IMR-90 (cell line): Measurements from ENCODE around the gene FGR. TPM values are rescaled to one million over a fixed set of nuclear protein-coding genes. Genes with fewer than 3 reads are reported as not detected.
A peak's percentile ranks its signal among the peaks of the same experiment; 100 is the strongest.

Source experiments
- ATAC-seq: fragments of 200-7000 bp; cut with Tn5 transposase; 2 replicates; pipeline ENCODE4 v1.9.1; 2020; ENCODE audit warnings: low read depth, mild to moderate bottlenecking, moderate library complexity
- Bru-seq: library from RNA; stranded (reverse); fragments of 400-500 nt; gene quantifications from one replicate; lab custom pipeline; 2021; lab: Mats Ljungman, UMichigan
- BruChase-seq, 2 experiments: library from RNA; stranded (reverse); fragments of 400-500 nt; gene quantifications; one replicate each; lab custom pipeline; 2021; lab: Mats Ljungman, UMichigan
- BruUV-seq: library from RNA; stranded (reverse); fragments of 400-500 nt; replicated peaks from 2 replicates; lab custom pipeline; 2021; lab: Mats Ljungman, UMichigan
- CTCF ChIA-PET: fragments of 300-600 bp; formaldehyde crosslinking; extraction: SDS; loops from one replicate; lab custom pipeline; 2021; ENCODE audit warnings: antibody characterized with exemption; lab: Yijun Ruan, JAX
- POLR2A ChIA-PET: fragments of 300-600 bp; sonication (Branson Sonifier 250); formaldehyde crosslinking; loops from one replicate; lab custom pipeline; 2022; ENCODE audit warnings: antibody characterized with exemption; ENCODE audit not compliant: unreplicated experiment; lab: Charles Lee
- DNase-seq: peaks from one replicate; pipeline ENCODE4 v3.0.0; 2013
- H2AFZ ChIP-seq: replicated peaks from 2 replicates; pipeline ENCODE3; 2013; ENCODE audit warnings: low read length, mild to moderate bottlenecking; ENCODE audit not compliant: poor library complexity
- H2AK5ac ChIP-seq: 2 replicates; pipeline ENCODE4 v1.6.1; 2013; ENCODE audit warnings: low read depth, low read length, inconsistent platforms
- H2AK9ac ChIP-seq: replicated peaks from 2 replicates; pipeline ENCODE3; 2013; ENCODE audit warnings: mild to moderate bottlenecking, low read depth, low read length, moderate library complexity; ENCODE audit not compliant: poor library complexity
- H2BK120ac ChIP-seq: 2 replicates; pipeline ENCODE4 v1.6.1; 2013; ENCODE audit warnings: low read depth, low read length, inconsistent platforms
- H2BK15ac ChIP-seq: 3 replicates; pipeline ENCODE4 v1.6.1; 2013; ENCODE audit warnings: low read depth, low read length, inconsistent platforms
- H2BK20ac ChIP-seq: 2 replicates; pipeline ENCODE4 v1.6.1; 2013; ENCODE audit warnings: low read depth, mild to moderate bottlenecking, inconsistent platforms, low read length, moderate library complexity
- H2BK5ac ChIP-seq: 2 replicates; pipeline ENCODE4 v1.6.1; 2013; ENCODE audit warnings: mild to moderate bottlenecking, low read depth, low read length, inconsistent platforms; ENCODE audit not compliant: poor library complexity, severe bottlenecking
- H3K14ac ChIP-seq: replicated peaks from 2 replicates; pipeline ENCODE4 v1.6.1; 2013; ENCODE audit warnings: low read depth, low read length, inconsistent platforms
- H3K18ac ChIP-seq: 2 replicates; pipeline ENCODE4 v1.6.1; 2013; ENCODE audit warnings: low read depth, low read length, control low read depth
- H3K23ac ChIP-seq: 2 replicates; pipeline ENCODE4 v1.6.1; 2013; ENCODE audit warnings: low read depth, low read length, inconsistent platforms
- H3K27ac ChIP-seq: 2 replicates; pipeline ENCODE4 v1.5.1; 2013; ENCODE audit warnings: mild to moderate bottlenecking, control low read depth, low read length; ENCODE audit not compliant: insufficient read depth
- H3K27me3 ChIP-seq: 2 replicates; pipeline ENCODE4 v1.6.1; 2013; ENCODE audit warnings: low read length; ENCODE audit not compliant: control insufficient read depth, insufficient read depth
- H3K36me3 ChIP-seq: 2 replicates; pipeline ENCODE4 v1.6.1; 2013; ENCODE audit warnings: low read length, mixed read lengths; ENCODE audit not compliant: control insufficient read depth, insufficient read depth
- H3K4ac ChIP-seq: 2 replicates; pipeline ENCODE4 v1.6.1; 2013; ENCODE audit warnings: low read depth, low read length, inconsistent platforms
- H3K4me1 ChIP-seq: 2 replicates; pipeline ENCODE4 v1.6.1; 2013; ENCODE audit warnings: low read length, mixed read lengths; ENCODE audit not compliant: control insufficient read depth, insufficient read depth
- H3K4me2 ChIP-seq: 2 replicates; pipeline ENCODE4 v1.6.1; 2013; ENCODE audit warnings: low read depth, mild to moderate bottlenecking, control low read depth, low read length, moderate library complexity
- H3K4me3 ChIP-seq: 2 replicates; pipeline ENCODE4 v1.5.1; 2013; ENCODE audit warnings: low read depth, mild to moderate bottlenecking, control low read depth, low read length, moderate library complexity; ENCODE audit not compliant: insufficient read depth
- H3K56ac ChIP-seq: 2 replicates; pipeline ENCODE4 v1.6.1; 2013; ENCODE audit warnings: low read length, inconsistent platforms; ENCODE audit not compliant: insufficient read depth; ENCODE audit errors: extremely low read depth
- H3K79me1 ChIP-seq, 2 experiments: 2 replicates each; pipeline ENCODE4 v1.6.1; 2013; ENCODE audit warnings: low read length in 2 of 2, inconsistent platforms in 1 of 2, low read depth in 1 of 2
- H3K9ac ChIP-seq: 2 replicates; pipeline ENCODE4 v1.6.1; 2013; ENCODE audit warnings: low read depth, low read length, control low read depth
- H3K9me1 ChIP-seq: 2 replicates; pipeline ENCODE4 v1.6.1; 2013; ENCODE audit warnings: low read length, inconsistent platforms; ENCODE audit not compliant: insufficient read depth
- H3K9me3 ChIP-seq: 2 replicates; pipeline ENCODE4 v1.6.1; 2013; ENCODE audit warnings: low read length; ENCODE audit not compliant: control insufficient read depth, insufficient read depth
- H4K20me1 ChIP-seq: 2 replicates; pipeline ENCODE4 v1.6.1; 2013; ENCODE audit warnings: low read length, inconsistent platforms; ENCODE audit not compliant: insufficient read depth
- H4K5ac ChIP-seq: 2 replicates; pipeline ENCODE4 v1.6.1; 2013; ENCODE audit warnings: mild to moderate bottlenecking, low read depth, low read length, control low read depth
- H4K8ac ChIP-seq, 2 experiments: 2 replicates each; pipeline ENCODE4 v1.6.1; 2013; ENCODE audit warnings: low read depth in 2 of 2, low read length in 2 of 2, control low read depth in 1 of 2, inconsistent platforms in 1 of 2
- H4K91ac ChIP-seq: 2 replicates; pipeline ENCODE4 v1.6.1; 2013; ENCODE audit warnings: low read depth, low read length, inconsistent platforms; ENCODE audit not compliant: insufficient read depth
- BHLHE40 ChIP-seq: fragments of 150-350 bp; IDR thresholded peaks from 2 replicates; pipeline ENCODE4 v1.6.1; 2016; ENCODE audit warnings: mild to moderate bottlenecking, low read depth, low read length
- CEBPB ChIP-seq: IDR thresholded peaks from 2 replicates; pipeline ENCODE4 v1.6.1; 2012; ENCODE audit warnings: low read depth, low read length, improper control_type of control experiment
- CHD1 ChIP-seq: IDR thresholded peaks from 2 replicates; pipeline ENCODE4 v1.6.1; 2012; ENCODE audit warnings: low read depth, low read length, improper control_type of control experiment
- FOS ChIP-seq: fragments of 150-350 bp; IDR thresholded peaks from 2 replicates; pipeline ENCODE4 v1.6.1; 2016; ENCODE audit warnings: low read depth, low read length
- MAFK ChIP-seq: IDR thresholded peaks from 2 replicates; pipeline ENCODE4 v1.6.1; 2012; ENCODE audit warnings: low read depth, low read length, improper control_type of control experiment
- MAZ ChIP-seq: IDR thresholded peaks from 2 replicates; pipeline ENCODE4 v1.6.1; 2012; ENCODE audit warnings: low read depth, mild to moderate bottlenecking, low read length, improper control_type of control experiment, moderate library complexity, borderline replicate concordance
- MXI1 ChIP-seq: IDR thresholded peaks from 2 replicates; pipeline ENCODE4 v1.6.1; 2012; ENCODE audit warnings: low read depth, mild to moderate bottlenecking, low read length, moderate library complexity, borderline replicate concordance
- NFE2L2 ChIP-seq: fragments of 150-350 bp; IDR thresholded peaks from 2 replicates; pipeline ENCODE4 v1.6.1; 2016; ENCODE audit warnings: low read depth, mild to moderate bottlenecking, low read length
- POLR2A ChIP-seq: IDR thresholded peaks from 2 replicates; pipeline ENCODE4 v1.6.1; 2012; ENCODE audit warnings: mild to moderate bottlenecking, low read depth, low read length
- RAD21 ChIP-seq: IDR thresholded peaks from 2 replicates; pipeline ENCODE4 v1.6.1; 2012; ENCODE audit warnings: low read length, improper control_type of control experiment
- RCOR1 ChIP-seq: IDR thresholded peaks from 2 replicates; pipeline ENCODE4 v1.6.1; 2012; ENCODE audit warnings: mild to moderate bottlenecking, low read length, improper control_type of control experiment; ENCODE audit not compliant: insufficient replicate concordance
- RFX5 ChIP-seq: IDR thresholded peaks from 2 replicates; pipeline ENCODE4 v1.8.0; 2012; ENCODE audit warnings: low read depth, mild to moderate bottlenecking, low read length, moderate library complexity
- SMC3 ChIP-seq: fragments of 150-350 bp; IDR thresholded peaks from 2 replicates; pipeline ENCODE4 v1.6.1; 2016; ENCODE audit warnings: low read depth, mild to moderate bottlenecking, antibody characterized with exemption, low read length, moderate library complexity
- WGBS, 2 experiments: methylation state at CpG; one replicate each; pipeline versions ENCODE4 v1.1.5 to v1.1.7; 2013; ENCODE audit warnings: missing lambda C conversion rate in 2 of 2; ENCODE audit not compliant: insufficient read length in 1 of 2; ENCODE audit errors: extremely low coverage in 2 of 2; 5-methylcytosine and 5-hydroxymethylcytosine counted together
- dilution Hi-C: fragments of 300-500 bp; cut with HindIII; formaldehyde crosslinking; loops from one replicate; pipeline ENCODE4 v1.14.3; 2018; ENCODE audit warnings: low sequenced_read_pairs; ENCODE audit not compliant: unreplicated experiment
- in situ Hi-C: fragments of 300-500 bp; cut with MboI; formaldehyde crosslinking; loops from 3 replicates; pipeline ENCODE4 v1.14.3; 2019; ENCODE audit warnings: low sequenced_read_pairs, inconsistent platforms, mixed read lengths
- intact Hi-C: fragments of 100-400 bp; cut with micrococcal nuclease; formaldehyde crosslinking; loops from 2 replicates; pipeline ENCODE4 v1.10.0; 2022
- long read RNA-seq: library from polyadenylated mRNA; unstranded; transcript quantifications from one replicate; pipeline ENCODE4 v2.0.0, GENCODE V29; 2021; ENCODE audit not compliant: unreplicated experiment
- polyA plus RNA-seq, 3 experiments: library from polyadenylated mRNA; depleted of rRNA; stranded (reverse); fragments of >200 nt; gene quantifications; 2 replicates each; pipeline ENCODE4 v1.2.3, GENCODE V29; 2012; ENCODE audit warnings: low replicate concordance in 1 of 3
- total RNA-seq: library from RNA; depleted of rRNA; stranded (reverse); fragments of >200 nt; gene quantifications from 2 replicates; pipeline ENCODE4 v1.2.3, GENCODE V29; 2012; rRNA removed
- TF ChIP-seq, protein P1 (sequence below): conservative IDR thresholded peaks from 2 replicates; pipeline ENCODE4 v1.5.1; 2012; ENCODE audit warnings: mild to moderate bottlenecking, low read depth, low read length, improper control_type of control experiment
- TF ChIP-seq, protein P2 (sequence below): fragments of 150-350 bp; IDR thresholded peaks from 2 replicates; pipeline ENCODE4 v1.6.1; 2016; ENCODE audit warnings: low read depth, mild to moderate bottlenecking, low read length, moderate library complexity, borderline replicate concordance
- TF ChIP-seq, protein P3 (sequence below): fragments of 150-350 bp; IDR thresholded peaks from 2 replicates; pipeline ENCODE4 v1.6.1; 2017; ENCODE audit warnings: mild to moderate bottlenecking, antibody characterized with exemption, low read length, low read depth

Gene FGR
- total RNA-seq (not detected in 2 replicates), polyA plus RNA-seq (2012; rRNA removed) (not detected in 2 replicates), Bru-seq, nascent RNA (percentile 4 among the genes with signal in this experiment), BruChase-seq, experiment 1, labeled RNA remaining after a 6-hour chase (percentile 9 among the genes with signal in this experiment), BruChase-seq, experiment 2, labeled RNA remaining after a 2-hour chase (not detected)
- not detected in 2 replicates for polyA plus RNA-seq (2012; cell fraction: cytosol; rRNA removed)
- polyA plus RNA-seq (2012; cell fraction: nucleus; rRNA removed; ENCODE audit: low replicate concordance) = 0.08 TPM in 1 of 2 replicates, not detected in the other
- long read RNA-seq = 0 reads

DNA sequence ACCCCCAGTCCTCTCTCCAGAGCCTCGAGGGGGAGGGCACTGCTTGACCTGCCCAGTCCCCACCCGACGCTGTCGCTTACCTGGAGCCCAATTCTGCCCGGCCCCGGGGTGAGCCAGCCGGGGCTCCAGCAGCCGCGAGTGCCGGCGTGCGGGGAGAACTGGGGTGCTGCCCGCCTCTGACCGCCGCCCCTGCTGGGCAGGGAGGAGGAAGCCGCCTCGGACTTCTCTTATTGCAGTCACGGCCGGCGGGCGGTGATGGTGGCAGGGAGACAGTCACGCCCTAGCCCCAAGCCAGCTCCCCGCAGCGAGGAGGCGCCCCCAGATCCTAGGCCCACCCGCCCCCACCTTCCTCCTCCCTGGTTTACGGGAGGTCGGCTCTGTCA is at the start of gene FGR:
Gene FGR (minus strand): TSS at position 201 of the 383 bp plus-strand sequence. CDS start 11,269 bp downstream, outside the sequence.
- H3K56ac ChIP-seq = no peak within 1 kb of the TSS
- no peak within 1 kb of the TSS for H3K14ac ChIP-seq
- peak within 1 kb of the TSS; percentile 2; the same call in 1 of the 2 replicates for H3K4me3 ChIP-seq
- no peak within 1 kb of the TSS for H3K27ac ChIP-seq
- no peak within 1 kb of the TSS for H4K91ac ChIP-seq
- H4K20me1 ChIP-seq = no peaks in the 10 kb centered on the region
- H3K79me1 ChIP-seq = no peaks in the 10 kb centered on the region
- H2BK15ac ChIP-seq = no peak within 1 kb of the TSS
- H2BK5ac ChIP-seq = no peak within 1 kb of the TSS
- no peak for DNase-seq
- no peaks in the 10 kb centered on the region for H3K4me1 ChIP-seq
- no peaks in the 10 kb centered on the region for H3K36me3 ChIP-seq
- ChIA-PET POLR2A (no interaction called here), CTCF (no interaction called here)
- H2AK5ac ChIP-seq = no peak within 1 kb of the TSS
- H3K4ac ChIP-seq = no peak within 1 kb of the TSS
- H3K18ac ChIP-seq = no peak within 1 kb of the TSS
- no peaks in the 10 kb centered on the region for H3K9me1 ChIP-seq
- dilution Hi-C loops (no loop called here), in situ Hi-C loops (no loop called here), intact Hi-C loops (no loop called here)
- no peak within 1 kb of the TSS for H2BK120ac ChIP-seq
- no peak within 1 kb of the TSS for H4K5ac ChIP-seq
- H3K23ac ChIP-seq = no peak within 1 kb of the TSS; the same call in 1 of the 2 replicates
- ATAC-seq = no peak
- H2BK20ac ChIP-seq = no peak within 1 kb of the TSS
- H4K8ac ChIP-seq = no peak within 1 kb of the TSS
- H3K27me3 ChIP-seq = peaks cover 48% of the 10 kb centered on the region
- no TSS peak for BruUV-seq
- no peak for TF ChIP-seq RCOR1
- TF ChIP-seq CEBPB = no peak
- no peak for TF ChIP-seq SMC3
- TF ChIP-seq, protein P1, sequence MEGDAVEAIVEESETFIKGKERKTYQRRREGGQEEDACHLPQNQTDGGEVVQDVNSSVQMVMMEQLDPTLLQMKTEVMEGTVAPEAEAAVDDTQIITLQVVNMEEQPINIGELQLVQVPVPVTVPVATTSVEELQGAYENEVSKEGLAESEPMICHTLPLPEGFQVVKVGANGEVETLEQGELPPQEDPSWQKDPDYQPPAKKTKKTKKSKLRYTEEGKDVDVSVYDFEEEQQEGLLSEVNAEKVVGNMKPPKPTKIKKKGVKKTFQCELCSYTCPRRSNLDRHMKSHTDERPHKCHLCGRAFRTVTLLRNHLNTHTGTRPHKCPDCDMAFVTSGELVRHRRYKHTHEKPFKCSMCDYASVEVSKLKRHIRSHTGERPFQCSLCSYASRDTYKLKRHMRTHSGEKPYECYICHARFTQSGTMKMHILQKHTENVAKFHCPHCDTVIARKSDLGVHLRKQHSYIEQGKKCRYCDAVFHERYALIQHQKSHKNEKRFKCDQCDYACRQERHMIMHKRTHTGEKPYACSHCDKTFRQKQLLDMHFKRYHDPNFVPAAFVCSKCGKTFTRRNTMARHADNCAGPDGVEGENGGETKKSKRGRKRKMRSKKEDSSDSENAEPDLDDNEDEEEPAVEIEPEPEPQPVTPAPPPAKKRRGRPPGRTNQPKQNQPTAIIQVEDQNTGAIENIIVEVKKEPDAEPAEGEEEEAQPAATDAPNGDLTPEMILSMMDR = no peak
- TF ChIP-seq, protein P2, sequence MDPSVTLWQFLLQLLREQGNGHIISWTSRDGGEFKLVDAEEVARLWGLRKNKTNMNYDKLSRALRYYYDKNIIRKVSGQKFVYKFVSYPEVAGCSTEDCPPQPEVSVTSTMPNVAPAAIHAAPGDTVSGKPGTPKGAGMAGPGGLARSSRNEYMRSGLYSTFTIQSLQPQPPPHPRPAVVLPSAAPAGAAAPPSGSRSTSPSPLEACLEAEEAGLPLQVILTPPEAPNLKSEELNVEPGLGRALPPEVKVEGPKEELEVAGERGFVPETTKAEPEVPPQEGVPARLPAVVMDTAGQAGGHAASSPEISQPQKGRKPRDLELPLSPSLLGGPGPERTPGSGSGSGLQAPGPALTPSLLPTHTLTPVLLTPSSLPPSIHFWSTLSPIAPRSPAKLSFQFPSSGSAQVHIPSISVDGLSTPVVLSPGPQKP = no peak
- TF ChIP-seq FOS = no peak
- TF ChIP-seq MAZ = no peak
- TF ChIP-seq, protein P3, sequence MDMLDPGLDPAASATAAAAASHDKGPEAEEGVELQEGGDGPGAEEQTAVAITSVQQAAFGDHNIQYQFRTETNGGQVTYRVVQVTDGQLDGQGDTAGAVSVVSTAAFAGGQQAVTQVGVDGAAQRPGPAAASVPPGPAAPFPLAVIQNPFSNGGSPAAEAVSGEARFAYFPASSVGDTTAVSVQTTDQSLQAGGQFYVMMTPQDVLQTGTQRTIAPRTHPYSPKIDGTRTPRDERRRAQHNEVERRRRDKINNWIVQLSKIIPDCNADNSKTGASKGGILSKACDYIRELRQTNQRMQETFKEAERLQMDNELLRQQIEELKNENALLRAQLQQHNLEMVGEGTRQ = no peak
- no peak for TF ChIP-seq POLR2A
- TF ChIP-seq RFX5 = no peak
- TF ChIP-seq RAD21 = no peak
- TF ChIP-seq CHD1 = no peak
- no peak for TF ChIP-seq MXI1
- TF ChIP-seq BHLHE40 = no peak
- TF ChIP-seq NFE2L2 = no peak
- TF ChIP-seq MAFK = no peak
- H3K4me2 ChIP-seq = no peak within 1 kb of the TSS; the same call in 1 of the 2 replicates
- peak within 1 kb of the TSS; percentile 55 for H2AK9ac ChIP-seq
- H3K9ac ChIP-seq = no peak within 1 kb of the TSS
- H3K9me3 ChIP-seq = no peaks in the 10 kb centered on the region
- WGBS, 2 experiments = 12% methylated on average over 9 of the region's 28 CpGs; no CpG with 5 or more reads in 1 of the 2 experiments
- H2AFZ ChIP-seq = peak within 1 kb of the TSS; percentile 85
